Measurements from ENCODE around the gene KRTAP10-4.
"Not testable (repeated sequence)": the region's sequence is repeated elsewhere in the genome, so short reads cannot be mapped to it uniquely, and the experiment has no call there.

Gene KRTAP10-4

GRCh38 chr21:44603109-44603875 lies 29.8 kb downstream of the KRTAP10-4 start:
- Histone ChIP-seq H3K9me3 (no peaks in the 10 kb centered on the region), H3K36me3 (no peaks in the 10 kb centered on the region), H3K27me3 (peaks cover 26% of the 10 kb centered on the region), H3K4me1 (no peaks in the 10 kb centered on the region), H3K4me3 (ENCODE audit: low read depth, low read length) (no peak overlapping the region)
- DNase-seq, result no peak
- TF ChIP-seq CTCF (IDR thresholded peaks at IDR 0.05; ENCODE audit: low read depth, low read length), result no peak

- Histone ChIP-seq H3K36me3 (no peaks in the 10 kb centered on the region), H3K4me3 (ENCODE audit: low read depth, low read length) (no peak overlapping the region), H3K9me3 (no peaks in the 10 kb centered on the region), H3K27me3 (peaks cover 24% of the 10 kb centered on the region), H3K4me1 (no peaks in the 10 kb centered on the region)
- DNase-seq, result no peak
- no peak for TF ChIP-seq CTCF (IDR thresholded peaks at IDR 0.05; ENCODE audit: low read depth, low read length)
Observed at GRCh38 chr21:44603911-44604310, 30.4 kb downstream of the KRTAP10-4 start.

GRCh38 chr21:44606495-44606894 lies 33.0 kb downstream of the KRTAP10-4 start:
- Histone ChIP-seq H3K27me3 (peaks cover 9% of the 10 kb centered on the region), H3K36me3 (no peaks in the 10 kb centered on the region), H3K4me3 (ENCODE audit: low read depth, low read length) (no peak overlapping the region), H3K9me3 (no peaks in the 10 kb centered on the region), H3K4me1 (no peaks in the 10 kb centered on the region)
- no peak for TF ChIP-seq CTCF (IDR thresholded peaks at IDR 0.05; ENCODE audit: low read depth, low read length)
- no peak for DNase-seq

GRCh38 chr21:44609193-44609592 lies 35.7 kb downstream of the KRTAP10-4 start:
- H3K4me3 ChIP-seq (ENCODE audit: low read depth, low read length), result no peak overlapping the region
- H3K9me3 ChIP-seq, result no peaks in the 10 kb centered on the region
- H3K27me3 ChIP-seq, result no peaks in the 10 kb centered on the region
- no peak for DNase-seq
- TF ChIP-seq CTCF (IDR thresholded peaks at IDR 0.05; ENCODE audit: low read depth, low read length), result no peak
- H3K4me1 ChIP-seq, result no peaks in the 10 kb centered on the region
- H3K36me3 ChIP-seq, result no peaks in the 10 kb centered on the region

- H3K27me3 ChIP-seq; H3K9me3 ChIP-seq; H3K4me1 ChIP-seq; H3K4me3 ChIP-seq (ENCODE audit: low read depth, low read length); DNase-seq; H3K36me3 ChIP-seq: not testable (repeated sequence)
Observed at GRCh38 chr21:44610157-44610843, 36.8 kb downstream of the KRTAP10-4 start.

- Histone ChIP-seq H3K36me3 (no peaks in the 10 kb centered on the region), H3K4me3 (ENCODE audit: low read depth, low read length) (no peak overlapping the region), H3K4me1 (no peaks in the 10 kb centered on the region), H3K27me3 (peaks cover 10% of the 10 kb centered on the region), H3K9me3 (no peaks in the 10 kb centered on the region)
- no peak for DNase-seq
- TF ChIP-seq CTCF (IDR thresholded peaks at IDR 0.05; ENCODE audit: low read depth, low read length), result no peak
Observed at GRCh38 chr21:44611551-44611950, 38.0 kb downstream of the KRTAP10-4 start.
